ENCODE results near the gene HEPACAM.

GRCh38 chr11:124923296-124923695 is 12.6 kb downstream of the HEPACAM start:
- TF ChIP-seq POLR2AphosphoS5 (IDR thresholded peaks at IDR 0.05) (no peak), CTCF (IDR thresholded peaks at IDR 0.05) (no peak), POLR2A (IDR thresholded peaks at IDR 0.05) (no peak), EP300 (IDR thresholded peaks at IDR 0.05) (no peak)
